T-helper 2 cell treated with Interferon-gamma antibody and Interleukin-4, amounts not matched to agents 100 ng/mL and 5 ng/mL, for 36 hours (primary cell): ENCODE results near the gene FAM221B. TPM values are rescaled to one million over a fixed set of nuclear protein-coding genes. Genes with fewer than 3 reads are reported as not detected.

Experiments used
- intact Hi-C: fragments of 100-400 bp; cut with micrococcal nuclease; formaldehyde crosslinking; loops from one replicate; pipeline ENCODE4 v1.15.1; 2023
- total RNA-seq: library from RNA; stranded (reverse); gene quantifications from 2 replicates; pipeline ENCODE4 v1.2.3, GENCODE V29; 2022

Gene FAM221B
- total RNA-seq, 1 donor from 2014 or later: not detected

- intact Hi-C loops: no loop called here
Observed at GRCh38 chr9:35792826-35793225, 35.7 kb downstream of the FAM221B start.

GRCh38 chr9:35792024-35792813 is 36.3 kb downstream of the FAM221B start:
- intact Hi-C loops: no loop called here

GRCh38 chr9:35791297-35791921 is 37.1 kb downstream of the FAM221B start, which contains the start of gene NPR2:
TSS of gene NPR2 (plus strand) at chr9:35791591. CDS start at chr9:35792409, 818 bp downstream.
- intact Hi-C loops: no loop called here

GRCh38 chr9:35790385-35791296 is 37.9 kb downstream of the FAM221B start:
- intact Hi-C loops: loop anchor here (1.0 kb wide), 3 partner anchors 22 to 92 kb away; partner anchors contain the start of gene SPAG8

GRCh38 chr9:35790025-35790384 is 38.5 kb downstream of the FAM221B start:
- intact Hi-C loops: loop anchor here (1.0 kb wide), 3 partner anchors 22 to 92 kb away; partner anchors contain the start of gene SPAG8

GRCh38 chr9:35789541-35789940 is 39.0 kb downstream of the FAM221B start:
- intact Hi-C loops: no loop called here

GRCh38 chr9:35783418-35783817 is 45.1 kb downstream of the FAM221B start:
- intact Hi-C loops: no loop called here

- intact Hi-C loops: no loop called here
Observed at GRCh38 chr9:35781066-35781465, 47.5 kb downstream of the FAM221B start.

- intact Hi-C loops: no loop called here
Observed at GRCh38 chr9:35778496-35778895, 50.0 kb downstream of the FAM221B start.

- intact Hi-C loops: no loop called here
Observed at GRCh38 chr9:35776018-35776417, 52.5 kb downstream of the FAM221B start.

- intact Hi-C loops: no loop called here
Observed at GRCh38 chr9:35774907-35775635, 53.5 kb downstream of the FAM221B start.

GRCh38 chr9:35771943-35772342 is 56.6 kb downstream of the FAM221B start:
- intact Hi-C loops: no loop called here

- intact Hi-C loops: no loop called here
Observed at GRCh38 chr9:35771534-35771933, 57.0 kb downstream of the FAM221B start.

- intact Hi-C loops: no loop called here
Observed at GRCh38 chr9:35771075-35771433, 57.5 kb downstream of the FAM221B start.

- intact Hi-C loops: no loop called here
Observed at GRCh38 chr9:35769763-35770162, 58.8 kb downstream of the FAM221B start.

GRCh38 chr9:35767458-35767857 is 61.1 kb downstream of the FAM221B start:
- intact Hi-C loops: no loop called here

- intact Hi-C loops: no loop called here
Observed at GRCh38 chr9:35766997-35767396, 61.5 kb downstream of the FAM221B start.
